Esophagus squamous epithelium (tissue), 5 donors: Measurements from ENCODE around the gene PIEZO1. TPM values are rescaled to one million over a fixed set of nuclear protein-coding genes. Genes with fewer than 3 reads are reported as not detected.

Experiments used
- DNase-seq: peaks from one replicate; lab custom pipeline; 2025; lab: John Stamatoyannopoulos, UW
- H3K27ac ChIP-seq, 4 donors: fragments of 200-600 bp; sonication (generic); one replicate each; pipeline ENCODE4 v1.5.1; 2016 to 2019; ENCODE audit warnings: mild to moderate bottlenecking in 1 of 4
- H3K27me3 ChIP-seq, 4 donors: fragments of 200-600 bp; sonication (generic); 1 replicate in 3 of 4; 2 replicates in 1 of 4; pipeline versions ENCODE4 v1.5.1 to v1.6.0; 2017 to 2021; ENCODE audit warnings: antibody characterized with exemption in 1 of 4
- H3K36me3 ChIP-seq, 3 donors: fragments of 200-600 bp; sonication (generic); one replicate each; pipeline ENCODE4 v1.5.1; 2016 to 2019
- H3K4me1 ChIP-seq, 3 donors: fragments of 200-600 bp; sonication (generic); one replicate each; pipeline ENCODE4 v1.5.1; 2017 to 2019
- H3K4me3 ChIP-seq, 4 donors: fragments of 200-600 bp; sonication (generic); 1 replicate in 3 of 4; 2 replicates in 1 of 4; pipeline ENCODE4 v1.5.1; 2016 to 2019; ENCODE audit warnings: mild to moderate bottlenecking in 2 of 4, moderate library complexity in 1 of 4
- H3K9me3 ChIP-seq, 3 donors: fragments of 200-600 bp; sonication (generic); one replicate each; pipeline ENCODE4 v1.5.1; 2016 to 2019
- POLR2A ChIP-seq, 4 donors: fragments of 450-650 bp; IDR thresholded peaks; one replicate each; pipeline ENCODE4 v1.6.1; 2017; ENCODE audit warnings: antibody characterized with exemption in 4 of 4, mild to moderate bottlenecking in 4 of 4, moderate library complexity in 3 of 4
- WGBS, 2 donors: methylation state at CpG; one replicate each; pipeline ENCODE4 v1.1.5; 2018; 5-methylcytosine and 5-hydroxymethylcytosine counted together
- intact Hi-C: fragments of 100-400 bp; cut with DNase I; formaldehyde crosslinking; loops from one replicate; pipeline ENCODE4 v1.15.0; 2022
- total RNA-seq, 4 donors: library from RNA; depleted of rRNA; stranded (reverse); fragments of >200 nt; gene quantifications; one replicate each; pipeline ENCODE4 v1.1.0, GENCODE V29; 2016
- TF ChIP-seq, protein P1 (sequence below), 6 experiments: fragments of 450-650 bp in 4 of 6; fragments of 200-600 bp in 2 of 6; sonication (generic) in 2 of 6; IDR thresholded peaks; one replicate each; pipeline ENCODE4 v1.5.1; 2016 to 2019; ENCODE audit warnings: antibody characterized with exemption in 6 of 6, mild to moderate bottlenecking in 4 of 6, moderate library complexity in 4 of 6
- donor health status: DM: yes; HTN: yes; CAD: no.

Gene PIEZO1
- total RNA-seq, 4 donors from 2014 or later, result 46.0 to 131 (median 103) TPM

DNA sequence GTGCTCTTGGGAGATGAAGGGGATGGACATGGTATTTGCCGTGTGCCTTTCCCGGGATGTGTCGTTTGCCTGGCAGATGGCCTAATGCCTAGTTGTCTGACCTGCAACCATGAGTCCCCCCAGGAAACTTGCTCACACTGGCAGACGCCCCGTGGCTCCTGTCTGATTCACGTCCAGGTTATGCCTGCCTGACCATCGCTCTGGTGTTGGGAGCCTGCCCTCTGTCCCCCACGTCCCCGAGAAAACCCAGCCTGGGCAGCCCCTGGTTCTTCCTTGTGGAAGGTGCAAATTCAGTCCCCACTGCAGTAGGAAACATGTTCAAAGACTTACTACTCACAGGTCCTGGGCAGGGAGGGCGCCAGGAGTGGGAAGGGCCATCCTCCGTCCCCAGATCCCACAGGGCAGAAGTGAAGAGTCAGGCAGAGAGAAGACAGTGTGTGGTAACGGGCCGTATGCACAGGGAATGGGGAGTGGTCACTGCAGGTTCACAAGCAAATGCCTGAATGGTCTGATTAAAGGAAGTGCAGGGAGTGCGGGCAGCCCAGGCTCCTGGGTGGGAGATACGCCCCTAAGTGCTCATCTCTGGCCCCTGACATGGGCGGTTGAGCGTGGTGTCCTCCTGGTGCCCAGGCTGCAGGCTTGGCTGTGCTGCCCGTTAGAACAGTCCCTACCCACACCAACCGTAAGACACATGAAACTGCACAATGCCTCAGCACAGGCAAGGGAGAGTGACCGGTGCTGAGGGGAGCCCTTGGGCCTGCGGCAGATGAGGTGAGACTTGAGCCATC is 94.5 kb downstream of the PIEZO1 start:
- Histone ChIP-seq H3K4me3 (no peak overlapping the region), H3K4me1 (peaks cover 17 to 40% (median 30%) of the 10 kb centered on the region in 3 donors), H3K27ac (no peak overlapping the region), H3K27me3 (peaks cover 3 to 88% (median 6%) of the 10 kb centered on the region in 4 donors), H3K36me3 (peaks cover 0 to 3% (median 0%) of the 10 kb centered on the region in 3 donors), H3K9me3 (no peaks in the 10 kb centered on the region)
- intact Hi-C loops, result no loop called here
- TF ChIP-seq, protein P1, sequence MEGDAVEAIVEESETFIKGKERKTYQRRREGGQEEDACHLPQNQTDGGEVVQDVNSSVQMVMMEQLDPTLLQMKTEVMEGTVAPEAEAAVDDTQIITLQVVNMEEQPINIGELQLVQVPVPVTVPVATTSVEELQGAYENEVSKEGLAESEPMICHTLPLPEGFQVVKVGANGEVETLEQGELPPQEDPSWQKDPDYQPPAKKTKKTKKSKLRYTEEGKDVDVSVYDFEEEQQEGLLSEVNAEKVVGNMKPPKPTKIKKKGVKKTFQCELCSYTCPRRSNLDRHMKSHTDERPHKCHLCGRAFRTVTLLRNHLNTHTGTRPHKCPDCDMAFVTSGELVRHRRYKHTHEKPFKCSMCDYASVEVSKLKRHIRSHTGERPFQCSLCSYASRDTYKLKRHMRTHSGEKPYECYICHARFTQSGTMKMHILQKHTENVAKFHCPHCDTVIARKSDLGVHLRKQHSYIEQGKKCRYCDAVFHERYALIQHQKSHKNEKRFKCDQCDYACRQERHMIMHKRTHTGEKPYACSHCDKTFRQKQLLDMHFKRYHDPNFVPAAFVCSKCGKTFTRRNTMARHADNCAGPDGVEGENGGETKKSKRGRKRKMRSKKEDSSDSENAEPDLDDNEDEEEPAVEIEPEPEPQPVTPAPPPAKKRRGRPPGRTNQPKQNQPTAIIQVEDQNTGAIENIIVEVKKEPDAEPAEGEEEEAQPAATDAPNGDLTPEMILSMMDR (IDR thresholded peaks at IDR 0.05), result no peak
- TF ChIP-seq POLR2A (IDR thresholded peaks at IDR 0.05), result no peak
- no peak for DNase-seq
- 76 to 88% methylated on average over 12 to 14 of the region's 21 CpGs for WGBS, 2 donors

- H3K9me3 ChIP-seq, result no peaks in the 10 kb centered on the region
Measured at GRCh38 chr16:88688013-88688778, 96.8 kb downstream of the PIEZO1 start.

GRCh38 chr16:88687676-88688012 is 97.4 kb downstream of the PIEZO1 start:
- intact Hi-C loops, result no loop called here
- Histone ChIP-seq H3K36me3 (no peaks in the 10 kb centered on the region), H3K9me3 (no peaks in the 10 kb centered on the region), H3K27ac (no peak overlapping the region), H3K4me1 (peaks cover 24 to 53% (median 39%) of the 10 kb centered on the region in 3 donors), H3K27me3 (peaks cover 7 to 99% (median 13%) of the 10 kb centered on the region in 4 donors), H3K4me3 (no peak overlapping the region)
- no peak for TF ChIP-seq POLR2A (IDR thresholded peaks at IDR 0.05)
- TF ChIP-seq, protein P1 (IDR thresholded peaks at IDR 0.05), result no peak
- 45 to 55% methylated on average over 3 of the region's 3 CpGs for WGBS, 2 donors
- no peak for DNase-seq

More at GRCh38 chr16:88688013-88688778, 96.8 kb downstream of the PIEZO1 start:
- WGBS, 2 donors, result 21 to 39% methylated on average over 14 of the region's 28 CpGs
- intact Hi-C loops, result no loop called here
- no peak overlapping the region for H3K27ac ChIP-seq
- peaks cover 24 to 53% (median 39%) of the 10 kb centered on the region in 3 donors for H3K4me1 ChIP-seq
- DNase-seq, result no peak
- TF ChIP-seq, protein P1 (IDR thresholded peaks at IDR 0.05), result no peak
- TF ChIP-seq POLR2A (IDR thresholded peaks at IDR 0.05), result no peak
- no peak overlapping the region for H3K4me3 ChIP-seq
- H3K36me3 ChIP-seq, result no peaks in the 10 kb centered on the region
- peaks cover 7 to 100% (median 13%) of the 10 kb centered on the region in 4 donors for H3K27me3 ChIP-seq

GRCh38 chr16:88687254-88687576 is 97.8 kb downstream of the PIEZO1 start:
- intact Hi-C loops, result no loop called here
- Histone ChIP-seq H3K36me3 (no peaks in the 10 kb centered on the region), H3K27ac (no peak overlapping the region), H3K4me3 (no peak overlapping the region), H3K27me3 (peaks cover 7 to 98% (median 13%) of the 10 kb centered on the region in 4 donors), H3K9me3 (no peaks in the 10 kb centered on the region), H3K4me1 (peaks cover 21 to 52% (median 35%) of the 10 kb centered on the region in 3 donors)
- no peak for DNase-seq
- TF ChIP-seq, protein P1 (IDR thresholded peaks at IDR 0.05), result no peak
- no peak for TF ChIP-seq POLR2A (IDR thresholded peaks at IDR 0.05)
- 27% methylated on average over 4 of the region's 10 CpGs; no CpG with 5 or more reads in 1 of the 2 donors for WGBS, 2 donors
